Fibroblast of lung (primary cell): ENCODE data around the gene GHR.

Experiments
- EZH2 ChIP-seq: IDR thresholded peaks from 2 replicates; pipeline ENCODE4 v1.5.1; 2012; ENCODE audit warnings: low read length, control low read depth, mild to moderate bottlenecking; ENCODE audit errors: missing control alignments
- TF ChIP-seq, protein P1 (sequence below), 2 donors: IDR thresholded peaks in 1 of 2; conservative IDR thresholded peaks in 1 of 2; 1 replicate in 1 of 2; 2 replicates in 1 of 2; pipeline ENCODE4 v1.5.1; 2011 to 2012; ENCODE audit warnings: low read length in 2 of 2, control low read depth in 1 of 2, inconsistent platforms in 1 of 2, low read depth in 1 of 2, mild to moderate bottlenecking in 1 of 2

DNA sequence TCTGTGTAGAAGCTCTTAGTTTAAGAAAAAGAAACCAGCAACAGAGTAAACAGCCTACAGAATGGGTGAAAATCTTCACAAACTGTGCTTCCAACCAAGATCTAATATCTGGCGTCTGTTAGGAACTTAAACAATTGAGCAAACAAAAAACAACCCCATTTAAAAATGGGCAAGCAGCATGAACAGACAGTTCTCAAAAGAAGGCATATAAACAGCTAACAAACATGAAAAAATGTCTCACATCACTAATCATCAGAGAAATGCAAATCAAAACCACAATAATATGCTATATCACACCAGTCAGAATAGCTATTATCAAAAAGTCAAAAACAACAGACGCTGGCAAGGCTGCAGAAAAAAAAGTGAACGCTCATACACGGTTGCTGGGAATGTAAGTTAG is 249.7 kb downstream of the GHR start:
- TF ChIP-seq EZH2 = no peak
- TF ChIP-seq, protein P1, sequence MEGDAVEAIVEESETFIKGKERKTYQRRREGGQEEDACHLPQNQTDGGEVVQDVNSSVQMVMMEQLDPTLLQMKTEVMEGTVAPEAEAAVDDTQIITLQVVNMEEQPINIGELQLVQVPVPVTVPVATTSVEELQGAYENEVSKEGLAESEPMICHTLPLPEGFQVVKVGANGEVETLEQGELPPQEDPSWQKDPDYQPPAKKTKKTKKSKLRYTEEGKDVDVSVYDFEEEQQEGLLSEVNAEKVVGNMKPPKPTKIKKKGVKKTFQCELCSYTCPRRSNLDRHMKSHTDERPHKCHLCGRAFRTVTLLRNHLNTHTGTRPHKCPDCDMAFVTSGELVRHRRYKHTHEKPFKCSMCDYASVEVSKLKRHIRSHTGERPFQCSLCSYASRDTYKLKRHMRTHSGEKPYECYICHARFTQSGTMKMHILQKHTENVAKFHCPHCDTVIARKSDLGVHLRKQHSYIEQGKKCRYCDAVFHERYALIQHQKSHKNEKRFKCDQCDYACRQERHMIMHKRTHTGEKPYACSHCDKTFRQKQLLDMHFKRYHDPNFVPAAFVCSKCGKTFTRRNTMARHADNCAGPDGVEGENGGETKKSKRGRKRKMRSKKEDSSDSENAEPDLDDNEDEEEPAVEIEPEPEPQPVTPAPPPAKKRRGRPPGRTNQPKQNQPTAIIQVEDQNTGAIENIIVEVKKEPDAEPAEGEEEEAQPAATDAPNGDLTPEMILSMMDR (conservative IDR thresholded peaks at IDR 0.05 in 1 of 2, IDR thresholded peaks at IDR 0.05 in 1 of 2; ENCODE audit: low read depth in 1 of 2, low read length in 2 of 2) = no peak
